Hypothalamus (tissue), 51 donors: ENCODE results near the gene APRT.
"Not testable (repeated sequence)": the region's sequence is repeated elsewhere in the genome, so short reads cannot be mapped to it uniquely, and the experiment has no call there.

Experiments used
- DNase-seq, 51 donors: peaks; one replicate each; lab custom pipeline; 2025; lab: John Stamatoyannopoulos, UW

Gene APRT

DNA sequence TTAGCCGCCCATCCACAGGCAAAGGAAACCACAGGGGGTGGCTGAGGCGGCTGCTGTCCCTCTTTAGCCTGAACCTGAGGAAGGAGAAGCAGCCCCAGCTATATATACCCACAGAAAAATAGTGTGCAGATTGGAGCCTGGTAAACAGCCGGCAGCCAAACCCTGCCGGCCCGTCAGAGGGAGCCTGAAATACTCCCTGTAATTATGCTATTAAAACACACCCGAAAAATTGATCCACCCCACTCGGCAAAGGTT is 33.5 kb downstream of the APRT start:
- no peak for DNase-seq

DNA sequence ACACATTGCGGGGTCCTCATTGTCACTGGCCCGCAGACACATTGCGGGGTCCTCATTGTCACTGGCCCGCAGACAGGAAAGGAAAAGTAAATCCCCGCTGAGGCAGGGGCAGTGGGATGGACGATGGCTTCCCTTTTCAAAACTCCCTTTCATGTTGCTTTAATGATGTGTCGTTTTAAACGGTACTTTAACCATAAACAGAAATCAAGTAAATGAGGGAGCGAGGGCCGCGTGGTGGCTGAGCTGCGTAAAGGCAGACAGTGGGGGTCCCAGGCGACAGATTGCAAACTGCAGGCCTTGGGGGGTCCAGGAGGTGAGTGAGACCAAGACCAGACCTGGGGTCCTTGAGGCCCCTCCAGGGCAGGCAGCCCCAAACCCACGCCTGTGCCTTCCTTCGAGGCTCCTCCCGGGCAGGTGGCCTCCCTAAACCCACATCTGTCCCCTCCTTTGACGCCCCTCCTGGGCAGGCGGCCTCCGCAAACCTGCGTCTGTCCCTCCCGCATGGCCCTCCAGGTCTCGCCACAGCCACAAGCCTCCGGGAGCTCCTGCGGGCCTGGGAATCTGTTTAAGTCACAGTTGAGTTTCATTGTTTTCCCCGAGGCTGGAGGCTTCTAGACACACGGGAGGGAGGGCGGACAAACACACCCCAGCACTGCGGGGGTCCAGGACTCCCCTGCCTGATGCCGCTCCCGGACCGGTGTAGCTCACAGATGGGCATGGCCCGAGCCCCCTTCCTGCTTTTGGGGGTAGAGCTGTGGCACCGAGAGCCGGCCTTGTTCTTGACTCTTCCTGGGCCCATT is 34.1 kb downstream of the APRT start:
- DNase-seq = no peak

DNA sequence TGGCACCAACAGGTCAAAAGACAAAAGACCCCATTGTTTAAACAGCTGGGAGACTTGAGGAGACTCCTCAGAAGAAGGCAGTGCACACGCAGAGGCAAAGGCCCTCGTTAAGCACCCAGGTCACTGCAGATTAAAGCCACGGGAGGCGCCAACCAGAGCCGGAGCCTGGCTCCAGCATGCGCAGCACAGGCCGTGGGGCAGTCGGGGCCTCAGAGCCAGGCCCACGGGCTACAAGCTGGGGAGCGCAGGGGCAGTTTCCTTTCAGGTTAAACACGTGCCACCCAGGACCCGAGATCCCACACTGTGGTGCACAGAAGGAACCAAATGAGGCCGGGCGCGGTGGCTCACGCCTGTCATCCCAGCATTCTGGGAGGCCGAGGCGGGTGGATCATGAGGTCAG is 35.9 kb downstream of the APRT start:
- DNase-seq = no peak

DNA sequence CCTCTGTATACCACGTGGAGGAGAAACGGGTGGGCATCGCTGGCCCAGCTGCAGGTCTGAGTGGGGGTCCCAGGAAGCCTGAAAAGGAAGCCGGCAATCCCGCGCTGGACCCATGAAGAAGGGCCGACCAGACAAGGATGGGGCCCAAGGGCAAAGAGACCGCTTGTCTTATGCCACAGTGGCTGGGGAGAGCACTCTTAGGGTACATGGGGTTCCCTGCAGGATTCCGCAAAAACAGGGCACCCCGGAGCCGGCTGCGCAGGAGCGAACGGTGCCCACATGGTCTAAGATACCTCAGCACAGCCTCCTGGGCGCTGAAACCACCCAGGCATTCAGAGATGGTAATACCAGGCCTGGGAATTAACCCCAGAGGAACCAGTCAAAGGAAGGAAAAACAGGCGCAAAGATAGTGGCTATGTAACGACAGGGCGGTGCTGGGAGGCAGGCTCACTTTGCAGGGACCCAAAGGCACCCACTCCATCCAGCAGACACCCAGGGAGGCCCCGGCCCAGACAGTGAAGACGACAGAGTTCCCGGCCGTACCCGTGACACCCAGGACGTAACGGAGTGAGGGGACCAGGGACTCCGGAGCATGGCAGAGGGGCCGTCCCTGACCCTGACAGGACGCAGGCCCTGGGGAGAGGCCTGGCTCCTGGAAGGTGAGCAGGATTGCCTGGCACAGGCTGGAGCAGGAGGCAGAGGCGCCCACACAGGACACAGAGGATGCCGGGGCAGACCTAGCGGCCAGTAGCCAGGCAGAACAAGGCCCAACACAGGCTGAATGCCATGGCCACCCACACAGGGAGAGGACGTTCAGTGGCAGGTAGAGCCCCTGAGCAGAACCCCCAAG is 37.0 kb downstream of the APRT start:
- DNase-seq = no peak

- no peak for DNase-seq
Observed at GRCh38 chr16:88773812-88774291, 37.9 kb downstream of the APRT start.

DNA sequence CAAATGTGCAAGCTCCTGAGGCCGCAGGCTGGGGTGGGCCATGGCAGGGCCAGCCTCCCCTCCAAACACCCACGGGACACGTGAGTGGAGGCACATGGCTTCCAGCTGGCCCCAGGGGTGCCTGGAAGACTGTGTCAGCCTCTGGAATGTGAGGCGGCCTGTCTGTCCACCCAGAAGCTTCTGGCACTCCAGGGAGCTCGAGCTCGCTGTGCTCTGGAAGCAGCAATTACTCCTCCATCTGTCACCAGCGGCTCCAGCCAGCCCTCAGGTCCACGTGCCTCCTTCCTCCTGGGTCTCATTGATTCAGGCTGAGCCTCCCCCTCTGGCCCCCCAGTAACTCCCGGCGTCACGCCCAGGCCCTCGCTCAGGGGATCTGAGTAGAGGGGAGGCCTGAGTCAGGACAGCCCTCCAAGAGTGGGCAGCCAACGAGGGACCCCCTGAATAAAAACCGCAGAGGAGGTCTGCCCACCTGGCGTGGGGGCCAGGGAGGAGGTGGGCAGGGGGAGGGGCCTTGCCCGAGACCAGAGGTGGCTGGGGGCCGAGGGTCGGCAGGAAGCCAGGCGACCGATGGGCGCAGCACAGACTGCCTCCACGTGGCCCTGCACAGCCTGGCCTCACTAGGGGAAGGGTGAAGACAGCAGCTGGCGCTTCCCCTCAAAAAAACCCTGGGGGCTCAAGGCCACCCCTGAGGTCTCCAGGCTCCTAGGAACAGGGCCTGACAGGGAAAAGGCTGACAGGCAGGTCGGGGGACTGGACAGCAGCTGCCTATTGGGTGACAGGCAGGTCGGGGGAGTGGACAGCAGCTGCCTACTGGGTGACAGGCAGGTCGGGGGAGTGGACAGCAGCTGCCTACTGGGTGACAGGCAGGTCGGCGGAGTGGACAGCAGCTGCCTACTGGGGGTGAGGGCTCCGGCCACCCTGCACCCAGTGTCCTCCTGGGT is 38.6 kb downstream of the APRT start:
- DNase-seq = peak in 22 of 51 donors; percentile 14 to 69 (median 36)

- DNase-seq = not testable (repeated sequence)
Observed at GRCh38 chr16:88771781-88772180, 39.9 kb downstream of the APRT start.

DNA sequence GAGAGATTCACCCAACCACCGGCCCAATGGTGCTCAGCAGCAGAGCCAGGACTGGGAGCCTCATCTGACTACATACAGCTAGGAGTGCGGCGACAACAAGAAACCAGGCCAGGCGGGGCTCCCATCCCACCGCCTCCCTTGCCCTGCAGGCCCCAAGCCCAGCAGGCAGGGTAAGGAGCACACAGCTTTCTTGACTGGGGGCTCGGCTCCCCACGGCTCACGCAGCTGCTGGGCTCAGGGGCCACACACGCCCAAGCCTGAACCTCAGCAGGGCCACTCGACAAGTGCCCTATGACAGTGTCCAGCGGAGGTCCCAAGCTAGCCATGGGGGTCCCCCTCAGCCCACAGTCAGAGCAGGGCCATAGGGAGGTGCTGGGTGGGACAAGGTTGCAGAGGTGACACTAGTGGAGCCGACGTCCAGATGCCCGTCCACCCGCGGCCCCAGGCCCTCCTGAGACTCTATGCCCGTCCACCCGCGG is 40.4 kb downstream of the APRT start:
- no peak for DNase-seq

- peak in 6 of 51 donors; percentile 16 to 34 (median 22) for DNase-seq
Observed at GRCh38 chr16:88770461-88771293, 41.1 kb downstream of the APRT start.

- no peak for DNase-seq
Observed at GRCh38 chr16:88769617-88770460, 41.9 kb downstream of the APRT start.

GRCh38 chr16:88768071-88768783 is 43.5 kb downstream of the APRT start:
- DNase-seq = peak in 29 of 51 donors; percentile 17 to 69 (median 52)

DNA sequence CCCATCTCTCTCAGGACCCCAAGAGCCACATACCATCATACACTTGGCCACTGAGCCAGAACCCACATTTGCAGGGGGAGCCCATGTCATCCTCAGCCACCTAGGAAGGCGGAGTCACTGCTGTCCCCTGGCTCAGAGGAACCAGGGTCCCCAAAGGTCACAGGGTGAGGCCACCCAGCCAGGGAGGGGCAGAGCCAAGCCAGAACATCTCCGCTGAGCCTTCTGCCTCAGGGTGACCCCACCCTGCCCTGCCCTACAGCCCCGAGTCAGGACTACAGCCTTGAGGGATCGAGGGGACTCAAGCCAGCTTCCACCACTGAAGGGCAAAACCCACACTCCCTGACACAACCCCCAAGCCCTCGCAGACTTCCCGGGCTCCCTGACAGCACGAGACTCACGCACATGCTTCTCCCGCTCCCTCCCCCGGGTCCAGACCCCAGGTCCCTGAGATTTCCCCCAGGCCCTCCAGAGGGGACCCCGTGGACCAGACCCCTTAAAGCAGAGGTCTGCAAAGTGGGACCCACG is 44.1 kb downstream of the APRT start:
- no peak for DNase-seq

DNA sequence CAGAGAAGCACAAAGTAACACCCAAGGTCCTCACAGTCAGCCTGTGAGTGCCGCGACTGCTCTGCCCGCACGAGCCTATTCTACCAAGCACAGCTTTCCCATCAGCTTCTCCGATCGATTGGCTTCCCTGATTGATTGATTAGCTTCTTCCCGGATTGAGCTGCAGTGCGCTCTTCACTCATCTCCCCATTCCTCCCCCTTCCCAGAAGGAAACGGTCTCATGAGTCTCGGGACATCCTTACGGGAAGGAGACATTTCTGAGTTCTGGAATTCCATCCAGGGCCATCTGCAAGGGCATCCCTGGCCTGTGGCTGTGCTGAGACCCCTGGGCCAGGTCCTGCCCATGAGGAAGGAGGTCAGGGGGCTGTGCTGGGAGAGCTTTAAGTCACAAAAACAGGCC is 44.8 kb downstream of the APRT start:
- DNase-seq = no peak

GRCh38 chr16:88764913-88765349 is 46.8 kb downstream of the APRT start:
- DNase-seq = no peak

GRCh38 chr16:88764080-88764479 is 47.6 kb downstream of the APRT start:
- no peak for DNase-seq

- DNase-seq = no peak
Observed at GRCh38 chr16:88763502-88764053, 48.1 kb downstream of the APRT start.

- no peak for DNase-seq
Observed at GRCh38 chr16:88762941-88763340, 48.8 kb downstream of the APRT start.
